ENCODE results near the gene SDF4. TPM values are rescaled to one million over a fixed set of nuclear protein-coding genes. Genes with fewer than 3 reads are reported as not detected.

Gene SDF4
- total RNA-seq, 3 donors from 2014 or later (not counting 1 experiment from before 2014, with no cell fraction given): 176 to 211 (median 184) TPM

- H3K36me3 ChIP-seq (ENCODE audit: control insufficient read depth, insufficient read depth, low read length): no peaks in the 10 kb centered on the region
- peak overlapping the region; percentile 49 for H3K27ac ChIP-seq (ENCODE audit: low read length)
- 88% methylated on average over 19 of the region's 19 CpGs for WGBS (ENCODE audit: insufficient coverage)
- H3K4me3 ChIP-seq (ENCODE audit: low read length): peak overlapping the region; percentile 41
- Mint-ChIP-seq H3K27ac (peak overlapping the region; percentile 87 to 93), H3K4me3 (peak overlapping the region; percentile 75), H3K9me3 (no peaks in the 10 kb centered on the region), H3K36me3 (no peaks in the 10 kb centered on the region), H3K27me3 (ENCODE audit: low read depth in 2 of 2) (no peaks in the 10 kb centered on the region), H3K4me1 (peaks cover 21 to 38% of the 10 kb centered on the region in 2 donors)
- no peaks in the 10 kb centered on the region for H3K27me3 ChIP-seq (ENCODE audit: control insufficient read depth, insufficient read depth, low read length)
- DNase-seq (peak in 1 of 2 donors; percentile 23), ATAC-seq (no peak)
- H3K9me3 ChIP-seq (ENCODE audit: control insufficient read depth, insufficient read depth, low read length): no peaks in the 10 kb centered on the region
- H3K4me1 ChIP-seq (ENCODE audit: control insufficient read depth, insufficient read depth, low read length): peaks cover 68% of the 10 kb centered on the region
- intact Hi-C loops (cut with micrococcal nuclease): loop anchor here (5.0 kb wide), 1 partner anchor 33 kb away; the partner anchor contains the start of gene TTLL10
- no peak for TF ChIP-seq CTCF (IDR thresholded peaks at IDR 0.05)
These were observed 26.6 kb downstream of the SDF4 start for GRCh38 chr1:1204998-1205768.

- no peaks in the 10 kb centered on the region for H3K36me3 Mint-ChIP-seq
- TF ChIP-seq CTCF (IDR thresholded peaks at IDR 0.05): no peak
- Histone ChIP-seq H3K4me1 (ENCODE audit: control insufficient read depth, insufficient read depth, low read length) (peaks cover 68% of the 10 kb centered on the region), H3K36me3 (ENCODE audit: control insufficient read depth, insufficient read depth, low read length) (no peaks in the 10 kb centered on the region), H3K27me3 (ENCODE audit: control insufficient read depth, insufficient read depth, low read length) (no peaks in the 10 kb centered on the region), H3K27ac (ENCODE audit: low read length) (no peak overlapping the region), H3K4me3 (ENCODE audit: low read length) (no peak overlapping the region), H3K9me3 (ENCODE audit: control insufficient read depth, insufficient read depth, low read length) (no peaks in the 10 kb centered on the region)
- DNase-seq (no peak), ATAC-seq (no peak)
- H3K4me3 Mint-ChIP-seq: no peak overlapping the region
- no peaks in the 10 kb centered on the region for H3K9me3 Mint-ChIP-seq
- H3K27me3 Mint-ChIP-seq (ENCODE audit: low read depth in 2 of 2): no peaks in the 10 kb centered on the region
- WGBS (ENCODE audit: insufficient coverage): 98% methylated on average over 7 of the region's 8 CpGs
- intact Hi-C loops (cut with micrococcal nuclease): no loop called here
- peak overlapping the region; percentile 87 to 93 for H3K27ac Mint-ChIP-seq
- peaks cover 21 to 45% of the 10 kb centered on the region in 2 donors for H3K4me1 Mint-ChIP-seq
These were observed 27.3 kb downstream of the SDF4 start for GRCh38 chr1:1204425-1204920.

GRCh38 chr1:1203561-1204424 lies 28.0 kb downstream of the SDF4 start:
- no peak for ATAC-seq
- WGBS (ENCODE audit: insufficient coverage): 92% methylated on average over 49 of the region's 49 CpGs
- H3K4me1 Mint-ChIP-seq: peaks cover 18 to 41% of the 10 kb centered on the region in 2 donors

More at GRCh38 chr1:1203561-1204424, 28.0 kb downstream of the SDF4 start:
- H3K27ac Mint-ChIP-seq: peak overlapping the region; percentile 87 to 93
- Histone ChIP-seq H3K4me3 (ENCODE audit: low read length) (no peak overlapping the region), H3K4me1 (ENCODE audit: control insufficient read depth, insufficient read depth, low read length) (peaks cover 63% of the 10 kb centered on the region), H3K27ac (ENCODE audit: low read length) (no peak overlapping the region), H3K9me3 (ENCODE audit: control insufficient read depth, insufficient read depth, low read length) (no peaks in the 10 kb centered on the region), H3K36me3 (ENCODE audit: control insufficient read depth, insufficient read depth, low read length) (no peaks in the 10 kb centered on the region), H3K27me3 (ENCODE audit: control insufficient read depth, insufficient read depth, low read length) (no peaks in the 10 kb centered on the region)
- DNase-seq: peak in 1 of 2 donors; percentile 20
- no peaks in the 10 kb centered on the region for H3K27me3 Mint-ChIP-seq (ENCODE audit: low read depth in 2 of 2)
- no peaks in the 10 kb centered on the region for H3K9me3 Mint-ChIP-seq
- H3K4me3 Mint-ChIP-seq: peak overlapping the region; percentile 40
- H3K36me3 Mint-ChIP-seq: no peaks in the 10 kb centered on the region
- intact Hi-C loops (cut with micrococcal nuclease): no loop called here
- TF ChIP-seq CTCF (IDR thresholded peaks at IDR 0.05): no peak

All from natural killer cell (primary cell).